Endothelial cell of umbilical vein (primary cell): Measurements from ENCODE around the gene DGKI.

Experiments used
- EZH2 ChIP-seq: IDR thresholded peaks from 2 replicates; pipeline ENCODE4 v1.6.1; 2012; ENCODE audit warnings: borderline replicate concordance, low read depth, mild to moderate bottlenecking, moderate library complexity, low read length, inconsistent platforms; ENCODE audit not compliant: severe bottlenecking
- JUN ChIP-seq: IDR thresholded peaks from 2 replicates; pipeline ENCODE4 v1.6.1; 2011; ENCODE audit warnings: borderline replicate concordance, low read depth; ENCODE audit not compliant: insufficient read length, insufficient read depth
- MAX ChIP-seq: IDR thresholded peaks from 2 replicates; pipeline ENCODE4 v1.6.1; 2011; ENCODE audit not compliant: insufficient read depth, insufficient read length
- MYC ChIP-seq: IDR thresholded peaks from one replicate; pipeline ENCODE4 v1.6.1; 2011; ENCODE audit warnings: mild to moderate bottlenecking, low read depth, low read length
- POLR2A ChIP-seq: IDR thresholded peaks from 2 replicates; pipeline ENCODE4 v1.6.1; 2012; ENCODE audit warnings: low read depth, mild to moderate bottlenecking, control low read depth, low read length
- POLR2AphosphoS5 ChIP-seq: IDR thresholded peaks from 2 replicates; pipeline ENCODE4 v1.6.1; 2012; ENCODE audit warnings: low read depth, mild to moderate bottlenecking, control low read depth, low read length, moderate library complexity; ENCODE audit not compliant: insufficient read depth
- TF ChIP-seq, protein P1 (sequence below), 2 donors: IDR thresholded peaks; 1 replicate in 1 of 2; 2 replicates in 1 of 2; pipeline ENCODE4 v1.5.1; 2011; ENCODE audit warnings: low read length in 2 of 2, mild to moderate bottlenecking in 2 of 2, moderate library complexity in 2 of 2, control low read depth in 1 of 2, inconsistent platforms in 1 of 2, low read depth in 1 of 2; ENCODE audit not compliant: insufficient read depth in 1 of 2; ENCODE audit errors: extremely low read depth in 1 of 2

DNA sequence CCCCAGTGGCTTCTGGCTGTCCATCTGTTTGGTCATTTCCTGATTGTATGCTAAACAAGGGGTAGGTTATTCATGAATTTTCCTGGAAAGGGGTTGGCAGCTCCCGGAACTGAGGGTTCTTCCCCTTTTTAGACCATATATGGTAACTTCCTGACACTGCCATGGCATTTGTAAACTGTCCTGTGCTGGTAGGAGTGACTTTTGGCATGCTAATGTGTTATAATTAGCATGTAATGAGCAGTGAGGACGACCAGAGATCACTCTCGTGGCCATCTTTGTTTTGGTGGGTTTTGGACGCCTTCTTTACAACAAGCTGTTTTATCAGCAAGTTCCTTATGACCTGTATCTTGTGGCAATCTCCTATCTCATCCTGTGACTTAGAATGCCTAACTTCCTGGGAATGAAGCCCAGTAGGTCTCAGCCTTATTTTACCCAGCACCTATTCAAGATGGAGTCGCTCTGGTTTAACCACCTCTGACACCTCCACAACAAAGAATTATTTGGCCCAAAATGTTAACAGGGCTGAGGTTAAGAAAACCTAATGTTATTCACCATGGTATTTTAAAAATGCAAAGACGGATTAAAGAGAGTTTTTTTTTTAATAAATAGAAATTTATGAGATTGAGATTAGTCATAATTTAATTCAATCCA, 500.9 kb downstream of the DGKI start:
- TF ChIP-seq POLR2AphosphoS5 (no peak), MAX (no peak), POLR2A (no peak), EZH2 (no peak), MYC (no peak), JUN (no peak)
- TF ChIP-seq, protein P1, sequence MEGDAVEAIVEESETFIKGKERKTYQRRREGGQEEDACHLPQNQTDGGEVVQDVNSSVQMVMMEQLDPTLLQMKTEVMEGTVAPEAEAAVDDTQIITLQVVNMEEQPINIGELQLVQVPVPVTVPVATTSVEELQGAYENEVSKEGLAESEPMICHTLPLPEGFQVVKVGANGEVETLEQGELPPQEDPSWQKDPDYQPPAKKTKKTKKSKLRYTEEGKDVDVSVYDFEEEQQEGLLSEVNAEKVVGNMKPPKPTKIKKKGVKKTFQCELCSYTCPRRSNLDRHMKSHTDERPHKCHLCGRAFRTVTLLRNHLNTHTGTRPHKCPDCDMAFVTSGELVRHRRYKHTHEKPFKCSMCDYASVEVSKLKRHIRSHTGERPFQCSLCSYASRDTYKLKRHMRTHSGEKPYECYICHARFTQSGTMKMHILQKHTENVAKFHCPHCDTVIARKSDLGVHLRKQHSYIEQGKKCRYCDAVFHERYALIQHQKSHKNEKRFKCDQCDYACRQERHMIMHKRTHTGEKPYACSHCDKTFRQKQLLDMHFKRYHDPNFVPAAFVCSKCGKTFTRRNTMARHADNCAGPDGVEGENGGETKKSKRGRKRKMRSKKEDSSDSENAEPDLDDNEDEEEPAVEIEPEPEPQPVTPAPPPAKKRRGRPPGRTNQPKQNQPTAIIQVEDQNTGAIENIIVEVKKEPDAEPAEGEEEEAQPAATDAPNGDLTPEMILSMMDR (IDR thresholded peaks at IDR 0.05; ENCODE audit: extremely low read depth in 1 of 2, insufficient read depth in 1 of 2, low read depth in 1 of 2, low read length in 2 of 2) = no peak
